IPS DF 19.7 (cell line): ENCODE data around the gene TUBGCP2.
"Not testable (repeated sequence)": the region's sequence is repeated elsewhere in the genome, so short reads cannot be mapped to it uniquely, and the experiment has no call there.

Source experiments
- DNase-seq: peaks from one replicate; pipeline ENCODE4 v3.0.0-alpha.2; 2013; ENCODE audit warnings: low read depth, low spot score

TUBGCP2 gene

GRCh38 chr10:133265052-133265451, 43.6 kb downstream of the TUBGCP2 start:
- DNase-seq: not testable (repeated sequence)

GRCh38 chr10:133264461-133264860, 44.2 kb downstream of the TUBGCP2 start:
- DNase-seq: no peak

- no peak for DNase-seq
Observed at GRCh38 chr10:133263674-133264073, 45.0 kb downstream of the TUBGCP2 start.

DNA sequence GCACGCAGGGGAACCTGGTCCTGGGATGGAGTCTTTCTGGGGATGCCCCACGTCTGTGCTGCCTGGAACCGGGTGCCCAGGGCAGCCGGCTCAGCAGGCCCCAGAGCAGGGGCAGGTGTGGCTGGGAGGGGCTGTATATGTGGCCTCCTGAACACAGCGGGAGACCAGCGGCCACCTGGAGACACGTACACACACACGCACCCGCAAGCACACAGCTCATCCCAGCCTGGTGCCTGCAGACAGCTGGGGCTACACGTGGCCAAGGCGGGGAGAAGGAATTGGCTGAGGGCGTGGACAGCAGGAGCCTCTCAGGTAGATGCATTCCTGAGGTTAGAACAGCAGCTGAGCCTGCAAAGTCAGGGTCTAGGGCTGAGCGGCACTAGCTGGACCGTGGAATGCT, 46.0 kb downstream of the TUBGCP2 start:
- no peak for DNase-seq

DNA sequence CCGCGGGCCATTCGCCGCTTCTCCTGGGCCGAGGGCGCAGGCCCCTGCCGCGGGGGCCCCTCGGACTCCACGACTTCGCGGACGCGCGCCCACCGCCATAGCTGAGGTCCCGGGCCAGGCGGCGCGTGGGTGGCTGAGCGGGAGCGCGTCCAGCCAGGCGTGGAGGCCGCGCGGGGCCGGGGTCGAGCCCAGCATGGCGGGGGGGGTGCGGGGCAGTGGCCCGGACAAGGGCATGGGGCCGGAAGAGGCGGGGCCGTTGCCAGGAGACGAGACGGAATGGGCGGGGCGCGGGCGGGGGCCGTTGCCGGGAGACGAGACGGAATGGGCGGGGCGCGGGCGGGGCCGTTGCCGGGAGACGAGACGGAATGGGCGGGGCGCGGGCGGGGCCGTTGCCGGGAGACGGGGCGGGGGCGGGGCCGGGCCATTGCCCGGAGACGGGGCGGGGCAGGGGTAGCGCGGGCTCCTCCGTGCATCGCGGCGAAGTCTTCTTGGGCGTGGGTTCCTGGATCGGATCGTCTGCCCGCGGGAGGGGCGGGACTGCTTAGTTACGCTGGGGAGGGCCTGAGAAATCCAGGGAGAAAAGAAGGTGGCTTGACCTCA, 46.8 kb downstream of the TUBGCP2 start:
- DNase-seq: no peak

- no peak for DNase-seq
Observed at GRCh38 chr10:133260895-133261725, 47.6 kb downstream of the TUBGCP2 start.

- no peak for DNase-seq
Observed at GRCh38 chr10:133259602-133259989, 49.1 kb downstream of the TUBGCP2 start.

GRCh38 chr10:133258818-133259601, 49.7 kb downstream of the TUBGCP2 start:
- no peak for DNase-seq

- DNase-seq: no peak
Observed at GRCh38 chr10:133258066-133258817, 50.4 kb downstream of the TUBGCP2 start.

DNA sequence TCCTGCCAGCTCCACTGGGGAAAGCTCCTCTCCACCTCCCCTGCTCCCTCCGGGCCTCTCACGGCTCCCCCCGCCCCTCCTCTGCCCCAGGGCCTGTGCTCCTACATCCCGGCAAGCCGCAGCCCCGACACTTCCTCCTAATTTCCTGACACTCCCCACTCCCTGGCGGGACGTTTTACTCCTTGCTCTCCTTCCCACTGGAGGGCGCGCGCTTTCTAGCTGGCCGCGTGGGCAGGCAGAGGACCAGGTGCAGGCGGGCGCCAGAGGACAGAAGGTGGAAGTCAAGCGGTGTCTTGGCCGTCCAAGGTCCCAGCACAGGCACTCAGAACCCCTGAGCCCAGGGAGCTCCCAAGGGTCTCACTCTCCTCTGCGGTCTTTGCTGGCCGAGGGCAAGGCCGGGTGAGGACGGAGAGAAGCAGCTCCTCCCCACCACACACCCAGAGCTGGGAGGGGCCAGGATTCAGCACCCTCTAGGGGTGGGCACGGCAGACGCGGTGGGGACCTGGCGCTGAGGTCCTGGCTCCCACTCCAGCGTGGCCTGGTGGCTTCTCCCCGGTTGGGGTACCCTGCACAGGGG, 51.1 kb downstream of the TUBGCP2 start:
- DNase-seq: no peak

DNA sequence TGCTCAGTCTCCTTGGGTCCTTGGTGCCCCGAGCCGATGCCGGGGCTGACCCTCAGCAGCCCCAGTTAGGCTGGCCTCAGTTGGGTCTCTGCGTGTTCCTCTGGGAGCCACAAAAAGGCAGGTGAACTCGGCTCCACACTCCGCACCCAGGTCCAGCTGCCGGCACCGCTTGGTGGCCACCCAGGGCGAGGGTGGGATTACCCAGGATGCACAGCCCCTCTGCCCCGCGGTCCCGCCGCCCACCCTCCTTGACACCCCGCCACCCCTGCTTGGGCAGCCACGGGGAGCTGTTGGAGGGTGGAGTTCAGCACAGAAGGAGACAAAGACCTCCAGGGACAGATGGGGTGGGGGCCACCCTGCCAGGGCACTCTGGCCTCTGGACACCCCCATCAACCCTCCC, 53.3 kb downstream of the TUBGCP2 start:
- DNase-seq: no peak

- no peak for DNase-seq
Observed at GRCh38 chr10:133254421-133255120, 54.1 kb downstream of the TUBGCP2 start.

GRCh38 chr10:133253361-133253955, 55.2 kb downstream of the TUBGCP2 start:
- no peak for DNase-seq

DNA sequence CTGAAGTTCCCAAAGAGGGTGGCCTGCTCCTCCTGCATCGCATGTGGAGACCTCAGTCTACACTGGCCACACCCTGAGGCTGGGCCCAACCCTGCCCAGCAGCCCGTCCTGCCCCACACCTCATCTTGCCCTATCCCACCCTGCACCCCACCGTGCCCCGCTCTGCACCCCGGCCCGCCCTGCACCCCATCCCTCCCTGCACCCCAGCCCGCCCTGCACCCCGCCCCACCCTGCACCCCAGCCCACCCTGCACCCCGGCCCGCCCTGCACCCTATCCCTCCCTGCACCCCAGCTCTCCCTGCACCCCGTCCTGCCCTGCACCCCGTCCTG, 56.5 kb downstream of the TUBGCP2 start:
- no peak for DNase-seq

DNA sequence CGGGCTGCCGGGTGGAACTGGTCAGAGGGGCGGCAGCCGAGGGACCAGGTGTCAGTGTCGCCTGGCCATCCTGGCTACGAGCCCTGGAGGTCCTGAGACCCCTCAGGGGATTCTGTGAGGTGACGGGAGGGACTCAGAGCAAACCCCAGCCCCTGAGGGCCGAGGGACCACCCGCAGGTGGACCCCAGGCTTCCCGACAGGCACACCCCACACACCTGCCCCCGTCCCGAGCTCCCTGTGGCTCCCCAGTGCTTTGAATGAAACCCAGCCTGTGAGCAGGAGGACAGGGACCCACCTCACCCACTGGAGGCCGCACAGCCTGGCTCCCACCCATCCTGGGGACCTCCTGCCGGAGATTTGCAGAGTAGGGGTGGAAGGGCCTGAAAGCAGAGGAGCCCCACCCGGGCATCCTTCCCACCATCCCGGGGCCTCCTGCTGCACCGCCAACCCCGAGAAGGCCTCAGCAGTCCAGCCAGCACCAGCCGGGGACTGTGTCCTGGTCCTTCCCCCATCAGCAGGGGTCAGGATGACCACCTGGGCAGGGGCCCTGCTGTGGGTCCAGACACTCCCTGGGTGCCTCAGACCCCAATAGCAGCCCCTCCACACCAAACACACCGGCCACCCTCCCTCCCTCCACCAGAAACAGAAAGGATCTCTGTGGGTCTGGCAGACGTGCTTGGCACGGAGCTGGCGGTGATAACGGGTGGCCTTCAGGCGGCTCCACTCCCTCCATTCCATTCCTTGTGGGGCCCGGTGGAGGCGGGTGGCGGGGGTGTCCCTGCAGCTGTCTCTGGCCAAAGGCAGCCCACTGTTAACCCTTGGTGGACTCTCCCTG, 57.1 kb downstream of the TUBGCP2 start:
- no peak for DNase-seq

DNA sequence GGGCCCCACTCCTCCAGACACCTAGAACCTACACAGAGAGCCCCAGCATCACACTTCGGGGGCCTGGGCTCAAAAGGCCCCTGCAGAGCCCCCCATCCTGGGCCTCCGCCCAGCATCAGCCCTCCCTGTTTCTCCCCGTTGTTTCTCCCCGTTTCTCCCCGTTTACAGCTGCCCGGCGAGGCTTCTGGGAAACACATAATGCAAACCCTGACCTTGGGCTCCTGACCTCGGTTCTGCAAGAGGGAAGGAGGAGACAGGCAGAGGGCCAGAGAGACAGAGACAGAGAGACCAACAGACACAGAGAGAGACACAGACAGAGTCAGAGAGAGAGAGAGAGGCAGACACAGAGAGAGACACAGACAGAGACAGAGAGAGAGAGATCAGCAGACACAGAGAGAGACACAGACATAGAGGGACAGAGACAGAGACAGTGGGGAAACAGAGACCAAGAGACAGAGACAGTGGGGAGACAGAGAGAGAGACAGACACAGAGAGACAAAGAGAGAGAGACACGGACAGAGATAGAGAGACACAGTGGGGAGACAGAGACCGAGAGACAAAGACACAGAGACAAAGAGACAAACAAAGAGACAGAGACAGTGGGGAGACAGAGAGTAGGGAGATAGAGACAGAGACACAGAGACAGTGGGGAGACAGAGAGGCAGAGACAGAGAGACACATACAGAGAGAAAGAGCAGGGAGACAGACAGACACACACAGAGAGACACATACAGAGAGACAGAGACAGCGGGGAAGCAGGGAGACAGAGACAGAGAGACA, 58.5 kb downstream of the TUBGCP2 start:
- no peak for DNase-seq

GRCh38 chr10:133249094-133249780, 59.4 kb downstream of the TUBGCP2 start:
- no peak for DNase-seq

DNA sequence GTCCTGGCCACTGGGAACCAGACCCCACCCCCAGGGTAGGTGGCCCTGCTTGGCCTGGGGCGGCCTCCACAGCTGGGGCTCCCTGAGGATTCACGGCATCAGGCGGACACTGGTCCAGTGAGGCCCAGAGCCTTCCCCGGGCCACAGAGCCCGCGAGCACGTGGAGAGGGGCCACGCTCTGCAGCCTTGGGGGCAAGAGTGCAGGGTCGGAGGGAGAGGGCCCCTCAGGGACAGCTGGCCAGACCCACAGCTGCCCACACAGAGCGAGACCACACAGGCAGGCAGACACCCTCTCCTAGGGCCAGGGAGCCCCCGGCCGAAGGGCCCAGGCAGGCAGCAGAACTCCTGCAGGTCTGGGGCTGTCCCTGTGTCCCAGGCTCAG, 60.3 kb downstream of the TUBGCP2 start:
- no peak for DNase-seq
